Right atrium auricular region (tissue), 2 donors: Measurements from ENCODE around the gene KCNA3. TPM values are rescaled to one million over a fixed set of nuclear protein-coding genes. Genes with fewer than 3 reads are reported as not detected.
"Not testable (repeated sequence)": the region's sequence is repeated elsewhere in the genome, so short reads cannot be mapped to it uniquely, and the experiment has no call there.

Source experiments
- DNase-seq: peaks from one replicate; pipeline ENCODE4 v3.0.0-alpha.2; 2019; ENCODE audit warnings: low spot score
- H3K27ac ChIP-seq, 2 donors: fragments of 200-600 bp; sonication (generic); 1 replicate in 1 of 2; 2 replicates in 1 of 2; pipeline ENCODE4 v1.5.1; 2016 to 2019
- H3K27me3 ChIP-seq, 2 donors: fragments of 200-600 bp; sonication (generic); one replicate each; pipeline versions ENCODE4 v1.5.1 to v1.6.0; 2017 to 2019
- H3K36me3 ChIP-seq: fragments of 200-600 bp; sonication (generic); one replicate; pipeline ENCODE4 v1.5.1; 2016
- H3K4me1 ChIP-seq, 2 donors: fragments of 200-600 bp; sonication (generic); one replicate each; pipeline versions ENCODE4 v1.5.1 to v1.6.0; 2017 to 2019
- H3K4me3 ChIP-seq, 2 donors: fragments of 200-600 bp; sonication (generic); 1 replicate in 1 of 2; 2 replicates in 1 of 2; pipeline ENCODE4 v1.5.1; 2017 to 2019; ENCODE audit warnings: mild to moderate bottlenecking in 1 of 2, moderate library complexity in 1 of 2
- H3K9me3 ChIP-seq, 2 donors: fragments of 200-600 bp; sonication (generic); one replicate each; pipeline ENCODE4 v1.5.1; 2019
- CTCF ChIP-seq, 2 donors: fragments of 200-600 bp; sonication (generic); IDR thresholded peaks; one replicate each; pipeline ENCODE4 v1.5.1; 2019; ENCODE audit warnings: antibody characterized with exemption in 2 of 2
- total RNA-seq, 2 donors: library from RNA; depleted of rRNA; stranded (reverse); fragments of >200 nt; gene quantifications; one replicate each; pipeline ENCODE4 v1.1.0, GENCODE V29; 2016

KCNA3 gene
- total RNA-seq, 2 donors from 2014 or later: 1.5 to 1.9 TPM

- Histone ChIP-seq H3K36me3 (no peaks in the 10 kb centered on the region), H3K4me1 (peaks cover 0 to 19% of the 10 kb centered on the region in 2 donors), H3K9me3 (no peaks in the 10 kb centered on the region), H3K4me3 (peak overlapping the region in 1 of 2 donors; percentile 68), H3K27ac (no peak overlapping the region), H3K27me3 (peaks cover 0 to 3% of the 10 kb centered on the region in 2 donors)
- no peak for DNase-seq
- TF ChIP-seq CTCF (IDR thresholded peaks at IDR 0.05): no peak
Observed at GRCh38 chr1:110672753-110673108, 2.0 kb downstream of the KCNA3 start.

GRCh38 chr1:110672001-110672752 lies 2.6 kb downstream of the KCNA3 start:
- no peaks in the 10 kb centered on the region for H3K36me3 ChIP-seq
- TF ChIP-seq CTCF (IDR thresholded peaks at IDR 0.05): no peak
- no peak for DNase-seq
- peaks cover 0 to 19% of the 10 kb centered on the region in 2 donors for H3K4me1 ChIP-seq
- no peaks in the 10 kb centered on the region for H3K9me3 ChIP-seq
- H3K27me3 ChIP-seq: peaks cover 0 to 3% of the 10 kb centered on the region in 2 donors
- H3K27ac ChIP-seq: no peak overlapping the region
- H3K4me3 ChIP-seq: peak overlapping the region in 1 of 2 donors; percentile 68

- Histone ChIP-seq H3K4me3 (no peak overlapping the region), H3K9me3 (no peaks in the 10 kb centered on the region), H3K27me3 (peaks cover 0 to 3% of the 10 kb centered on the region in 2 donors), H3K36me3 (no peaks in the 10 kb centered on the region), H3K27ac (no peak overlapping the region), H3K4me1 (peaks cover 0 to 19% of the 10 kb centered on the region in 2 donors)
- TF ChIP-seq CTCF (IDR thresholded peaks at IDR 0.05): no peak
- no peak for DNase-seq
Observed at GRCh38 chr1:110671361-110671760, 3.4 kb downstream of the KCNA3 start.

GRCh38 chr1:110668549-110668948 lies 6.2 kb downstream of the KCNA3 start:
- no peak for TF ChIP-seq CTCF (IDR thresholded peaks at IDR 0.05)
- peaks cover 0 to under 1% of the 10 kb centered on the region in 2 donors for H3K27me3 ChIP-seq
- no peak overlapping the region for H3K27ac ChIP-seq
- no peaks in the 10 kb centered on the region for H3K9me3 ChIP-seq
- DNase-seq: no peak
- no peaks in the 10 kb centered on the region for H3K36me3 ChIP-seq
- no peak overlapping the region for H3K4me3 ChIP-seq
- H3K4me1 ChIP-seq: peaks cover 0 to 1% of the 10 kb centered on the region in 2 donors

- H3K4me1 ChIP-seq: no peaks in the 10 kb centered on the region
- no peak for TF ChIP-seq CTCF (IDR thresholded peaks at IDR 0.05)
- H3K27me3 ChIP-seq: no peaks in the 10 kb centered on the region
- DNase-seq: no peak
- no peaks in the 10 kb centered on the region for H3K36me3 ChIP-seq
- H3K4me3 ChIP-seq: no peak overlapping the region
- H3K9me3 ChIP-seq: no peaks in the 10 kb centered on the region
- no peak overlapping the region for H3K27ac ChIP-seq
Observed at GRCh38 chr1:110667776-110668175, 7.0 kb downstream of the KCNA3 start.

GRCh38 chr1:110663241-110663640 lies 11.5 kb downstream of the KCNA3 start:
- no peaks in the 10 kb centered on the region for H3K9me3 ChIP-seq
- H3K4me1 ChIP-seq: no peaks in the 10 kb centered on the region
- H3K27me3 ChIP-seq: no peaks in the 10 kb centered on the region
- TF ChIP-seq CTCF (IDR thresholded peaks at IDR 0.05): no peak
- DNase-seq: no peak
- H3K27ac ChIP-seq: no peak overlapping the region
- H3K4me3 ChIP-seq: no peak overlapping the region
- no peaks in the 10 kb centered on the region for H3K36me3 ChIP-seq

GRCh38 chr1:110659559-110659958 lies 15.2 kb downstream of the KCNA3 start:
- not testable (repeated sequence) for DNase-seq, H3K9me3 ChIP-seq, H3K27me3 ChIP-seq, H3K27ac ChIP-seq, H3K4me3 ChIP-seq, H3K36me3 ChIP-seq, H3K4me1 ChIP-seq
